ENCODE data around the gene IFNL1. TPM values are rescaled to one million over a fixed set of nuclear protein-coding genes. Genes with fewer than 3 reads are reported as not detected.

The IFNL1 gene
- polyA plus RNA-seq (2012; ENCODE audit: insufficient read length, low read depth): not detected

GRCh38 chr19:39296055-39296645 is at the start of gene IFNL1:
TSS of gene IFNL1 (plus strand) at chr19:39296407. CDS start at chr19:39296422, 15 bp downstream.
- no peak for TF ChIP-seq REST (IDR thresholded peaks at IDR 0.05; ENCODE audit: insufficient read depth in 1 of 2, low read depth in 2 of 2, low read length in 2 of 2)
- no peak for TF ChIP-seq POLR2AphosphoS5 (IDR thresholded peaks at IDR 0.05; ENCODE audit: low read depth, low read length)
- TF ChIP-seq FOXP2 (optimal IDR thresholded peaks at IDR 0.05; ENCODE audit: borderline replicate concordance, extremely low read depth, extremely low read length, insufficient read depth): no peak
- no peak for TF ChIP-seq TAF1 (IDR thresholded peaks at IDR 0.05; ENCODE audit: borderline replicate concordance, insufficient read depth, low read length)
- TF ChIP-seq SIN3A (IDR thresholded peaks at IDR 0.05; ENCODE audit: borderline replicate concordance, insufficient read depth, low read length): no peak

GRCh38 chr19:39246951-39247669 is 49.1 kb upstream of the IFNL1 start:
- TF ChIP-seq REST (IDR thresholded peaks at IDR 0.05; ENCODE audit: insufficient read depth in 1 of 2, low read depth in 2 of 2, low read length in 2 of 2) (no peak), FOXP2 (optimal IDR thresholded peaks at IDR 0.05; ENCODE audit: borderline replicate concordance, extremely low read depth, extremely low read length, insufficient read depth) (no peak), TAF1 (IDR thresholded peaks at IDR 0.05; ENCODE audit: borderline replicate concordance, insufficient read depth, low read length) (no peak), SIN3A (IDR thresholded peaks at IDR 0.05; ENCODE audit: borderline replicate concordance, insufficient read depth, low read length) (no peak), POLR2AphosphoS5 (IDR thresholded peaks at IDR 0.05; ENCODE audit: low read depth, low read length) (no peak)

GRCh38 chr19:39247701-39248664 is 48.2 kb upstream of the IFNL1 start:
- TF ChIP-seq SIN3A (IDR thresholded peaks at IDR 0.05; ENCODE audit: borderline replicate concordance, insufficient read depth, low read length) (no peak), REST (IDR thresholded peaks at IDR 0.05; ENCODE audit: insufficient read depth in 1 of 2, low read depth in 2 of 2, low read length in 2 of 2) (no peak), FOXP2 (optimal IDR thresholded peaks at IDR 0.05; ENCODE audit: borderline replicate concordance, extremely low read depth, extremely low read length, insufficient read depth) (no peak), POLR2AphosphoS5 (IDR thresholded peaks at IDR 0.05; ENCODE audit: low read depth, low read length) (no peak), TAF1 (IDR thresholded peaks at IDR 0.05; ENCODE audit: borderline replicate concordance, insufficient read depth, low read length) (no peak)

- TF ChIP-seq POLR2AphosphoS5 (IDR thresholded peaks at IDR 0.05; ENCODE audit: low read depth, low read length): no peak
- no peak for TF ChIP-seq REST (IDR thresholded peaks at IDR 0.05; ENCODE audit: insufficient read depth in 1 of 2, low read depth in 2 of 2, low read length in 2 of 2)
- TF ChIP-seq TAF1 (IDR thresholded peaks at IDR 0.05; ENCODE audit: borderline replicate concordance, insufficient read depth, low read length): no peak
- TF ChIP-seq SIN3A (IDR thresholded peaks at IDR 0.05; ENCODE audit: borderline replicate concordance, insufficient read depth, low read length): no peak
- no peak for TF ChIP-seq FOXP2 (optimal IDR thresholded peaks at IDR 0.05; ENCODE audit: borderline replicate concordance, extremely low read depth, extremely low read length, insufficient read depth)
Observed at GRCh38 chr19:39248806-39249205, 47.4 kb upstream of the IFNL1 start, which contains the start of gene IFNL4. TSS of gene IFNL4 (minus strand) at chr19:39248856.

All from PFSK-1 (cell line).